Measurements from ENCODE around the gene ARHGDIG.
"Not testable (repeated sequence)": the region's sequence is repeated elsewhere in the genome, so short reads cannot be mapped to it uniquely, and the experiment has no call there.

The ARHGDIG gene

GRCh38 chr16:263944-264343, 16.4 kb upstream of the ARHGDIG start:
- Histone ChIP-seq H3K27ac (no peak overlapping the region), H3K36me3 (peaks cover 9% of the 10 kb centered on the region), H3K4me3 (ENCODE audit: low read depth, low read length) (no peak overlapping the region), H3K9me3 (ENCODE audit: severe bottlenecking) (no peaks in the 10 kb centered on the region), H3K27me3 (ENCODE audit: insufficient read depth, low read depth, severe bottlenecking) (no peaks in the 10 kb centered on the region)
- no peak for DNase-seq
- TF ChIP-seq, protein P1, sequence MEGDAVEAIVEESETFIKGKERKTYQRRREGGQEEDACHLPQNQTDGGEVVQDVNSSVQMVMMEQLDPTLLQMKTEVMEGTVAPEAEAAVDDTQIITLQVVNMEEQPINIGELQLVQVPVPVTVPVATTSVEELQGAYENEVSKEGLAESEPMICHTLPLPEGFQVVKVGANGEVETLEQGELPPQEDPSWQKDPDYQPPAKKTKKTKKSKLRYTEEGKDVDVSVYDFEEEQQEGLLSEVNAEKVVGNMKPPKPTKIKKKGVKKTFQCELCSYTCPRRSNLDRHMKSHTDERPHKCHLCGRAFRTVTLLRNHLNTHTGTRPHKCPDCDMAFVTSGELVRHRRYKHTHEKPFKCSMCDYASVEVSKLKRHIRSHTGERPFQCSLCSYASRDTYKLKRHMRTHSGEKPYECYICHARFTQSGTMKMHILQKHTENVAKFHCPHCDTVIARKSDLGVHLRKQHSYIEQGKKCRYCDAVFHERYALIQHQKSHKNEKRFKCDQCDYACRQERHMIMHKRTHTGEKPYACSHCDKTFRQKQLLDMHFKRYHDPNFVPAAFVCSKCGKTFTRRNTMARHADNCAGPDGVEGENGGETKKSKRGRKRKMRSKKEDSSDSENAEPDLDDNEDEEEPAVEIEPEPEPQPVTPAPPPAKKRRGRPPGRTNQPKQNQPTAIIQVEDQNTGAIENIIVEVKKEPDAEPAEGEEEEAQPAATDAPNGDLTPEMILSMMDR (IDR thresholded peaks at IDR 0.05; ENCODE audit: low read depth, low read length), result no peak

- Histone ChIP-seq H3K27ac (no peak overlapping the region), H3K9me3 (ENCODE audit: severe bottlenecking) (no peaks in the 10 kb centered on the region), H3K4me3 (ENCODE audit: low read depth, low read length) (no peak overlapping the region), H3K36me3 (peaks cover 9% of the 10 kb centered on the region), H3K27me3 (ENCODE audit: insufficient read depth, low read depth, severe bottlenecking) (no peaks in the 10 kb centered on the region)
- TF ChIP-seq, protein P1 (IDR thresholded peaks at IDR 0.05; ENCODE audit: low read depth, low read length), result no peak
- peak; percentile 5 for DNase-seq
Observed at GRCh38 chr16:264440-264951, 15.9 kb upstream of the ARHGDIG start.

DNA sequence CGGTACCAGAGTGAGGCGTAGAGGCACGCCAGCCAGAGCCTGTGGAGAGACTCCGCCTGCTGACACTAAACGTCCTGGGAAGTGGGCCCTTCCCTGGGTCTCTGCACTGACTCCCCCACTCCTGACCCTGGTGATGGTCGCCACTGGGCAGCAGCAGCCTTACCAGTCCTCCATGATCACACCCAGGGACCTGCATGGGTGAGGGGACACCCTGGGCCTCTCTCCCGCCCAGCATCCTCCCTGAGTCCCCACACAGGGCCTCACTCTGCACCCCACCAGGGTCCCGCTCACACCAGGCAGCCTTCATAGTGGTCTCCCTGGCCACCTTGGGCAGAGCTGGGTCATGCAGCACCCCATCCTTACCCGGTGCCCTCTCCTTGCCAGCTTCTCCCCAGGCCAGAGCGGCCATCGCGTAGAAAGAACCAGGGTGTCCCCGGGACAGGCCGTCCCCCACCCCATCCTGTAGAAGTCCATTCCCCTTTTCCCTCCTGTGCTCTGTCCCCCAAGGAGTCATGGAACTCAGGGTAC, 15.3 kb upstream of the ARHGDIG start:
- no peak for DNase-seq
- peaks cover 9% of the 10 kb centered on the region for H3K36me3 ChIP-seq
- H3K27me3 ChIP-seq (ENCODE audit: insufficient read depth, low read depth, severe bottlenecking), result no peaks in the 10 kb centered on the region
- H3K4me3 ChIP-seq (ENCODE audit: low read depth, low read length), result no peak overlapping the region
- H3K9me3 ChIP-seq (ENCODE audit: severe bottlenecking), result no peaks in the 10 kb centered on the region
- TF ChIP-seq, protein P1 (IDR thresholded peaks at IDR 0.05; ENCODE audit: low read depth, low read length), result no peak
- H3K27ac ChIP-seq, result no peak overlapping the region

GRCh38 chr16:265711-266110, 14.7 kb upstream of the ARHGDIG start:
- Histone ChIP-seq H3K36me3 (peaks cover 9% of the 10 kb centered on the region), H3K9me3 (ENCODE audit: severe bottlenecking) (no peaks in the 10 kb centered on the region), H3K27ac (no peak overlapping the region), H3K4me3 (ENCODE audit: low read depth, low read length) (no peak overlapping the region), H3K27me3 (ENCODE audit: insufficient read depth, low read depth, severe bottlenecking) (no peaks in the 10 kb centered on the region)
- DNase-seq, result no peak
- TF ChIP-seq, protein P1 (IDR thresholded peaks at IDR 0.05; ENCODE audit: low read depth, low read length), result no peak

GRCh38 chr16:266258-267164, 13.9 kb upstream of the ARHGDIG start:
- DNase-seq, result peak; percentile 8
- H3K4me3 ChIP-seq (ENCODE audit: low read depth, low read length), result no peak overlapping the region
- TF ChIP-seq, protein P1 (IDR thresholded peaks at IDR 0.05; ENCODE audit: low read depth, low read length), result no peak
- peaks cover 8% of the 10 kb centered on the region for H3K36me3 ChIP-seq
- H3K27ac ChIP-seq, result no peak overlapping the region
- H3K9me3 ChIP-seq (ENCODE audit: severe bottlenecking), result no peaks in the 10 kb centered on the region
- H3K27me3 ChIP-seq (ENCODE audit: insufficient read depth, low read depth, severe bottlenecking), result no peaks in the 10 kb centered on the region

GRCh38 chr16:267562-267961, 12.8 kb upstream of the ARHGDIG start:
- not testable (repeated sequence) for DNase-seq; H3K36me3 ChIP-seq; H3K4me3 ChIP-seq (ENCODE audit: low read depth, low read length); H3K27ac ChIP-seq; H3K27me3 ChIP-seq (ENCODE audit: insufficient read depth, low read depth, severe bottlenecking); H3K9me3 ChIP-seq (ENCODE audit: severe bottlenecking)

All from WERI-Rb-1 (cell line).